ENCODE results near the gene RORB. TPM values are rescaled to one million over a fixed set of nuclear protein-coding genes. Genes with fewer than 3 reads are reported as not detected.
A peak's percentile ranks its signal among the peaks of the same experiment; 100 is the strongest.

RORB gene
- polyA plus RNA-seq, 3 donors = not detected

DNA sequence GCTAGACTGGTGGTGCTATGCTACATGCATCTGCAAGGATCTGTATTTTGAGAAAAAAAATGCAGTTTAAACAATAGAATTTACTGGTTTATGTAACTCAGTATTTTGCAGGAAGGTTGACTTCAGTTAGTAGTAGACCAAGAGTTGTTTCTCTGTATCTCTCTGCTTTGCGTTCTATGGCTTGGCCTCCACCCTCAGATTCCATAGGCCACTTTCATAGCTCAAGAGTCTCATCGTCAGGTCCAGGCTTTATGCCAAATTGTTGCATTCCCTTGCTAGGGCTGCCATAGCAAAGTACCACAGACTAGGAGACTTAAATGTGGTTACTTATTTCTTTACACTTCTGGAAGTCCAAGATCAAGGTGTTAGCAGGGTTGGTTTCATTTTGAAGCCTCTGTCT lies 48.1 kb upstream of the RORB start:
- no peak overlapping the region for H3K27ac ChIP-seq (ENCODE audit: low read depth in 1 of 2, low read length in 2 of 2)
- 100% methylated on average over 1 of the region's 2 CpGs for WGBS (ENCODE audit: insufficient coverage)
- H3K9me3 Mint-ChIP-seq = peaks cover 0 to 11% (median 5%) of the 10 kb centered on the region in 7 donors
- H3K27ac Mint-ChIP-seq = no peak overlapping the region
- H3K4me3 Mint-ChIP-seq = no peak overlapping the region
- no peak overlapping the region for H3K9ac ChIP-seq (ENCODE audit: insufficient read depth, low read length, poor library complexity, severe bottlenecking)
- peaks cover 0 to 3% (median 3%) of the 10 kb centered on the region in 3 donors for H3K27me3 Mint-ChIP-seq (ENCODE audit: low read depth in 3 of 3)
- H2AFZ ChIP-seq (ENCODE audit: insufficient read depth, low read depth, low read length, poor library complexity, severe bottlenecking) = no peak overlapping the region
- no peaks in the 10 kb centered on the region for H3K36me3 Mint-ChIP-seq
- no peak overlapping the region for H3K4me2 ChIP-seq (replicated peaks; ENCODE audit: extremely low read depth, low read length, poor library complexity, severe bottlenecking)
- H3K27me3 ChIP-seq (ENCODE audit: control insufficient read depth in 2 of 2, insufficient read depth in 2 of 2, low read length in 2 of 2) = no peaks in the 10 kb centered on the region
- no peaks in the 10 kb centered on the region for H3K9me3 ChIP-seq (replicated peaks in 1 of 2; ENCODE audit: control insufficient read depth in 1 of 2, insufficient read depth in 1 of 2, low read length in 2 of 2)
- no peak for DNase-seq
- H3K36me3 ChIP-seq (replicated peaks in 1 of 2; ENCODE audit: control insufficient read depth in 1 of 2, insufficient read depth in 2 of 2, low read length in 2 of 2) = no peaks in the 10 kb centered on the region
- H3K4me1 ChIP-seq (ENCODE audit: control insufficient read depth in 1 of 2, insufficient read depth in 2 of 2, low read length in 2 of 2) = no peaks in the 10 kb centered on the region
- H3K4me3 ChIP-seq (replicated peaks in 1 of 3; ENCODE audit: low read depth in 2 of 3, low read length in 3 of 3) = no peak overlapping the region
- H3K79me2 ChIP-seq (ENCODE audit: insufficient read depth, low read length) = no peaks in the 10 kb centered on the region
- H4K20me1 ChIP-seq (ENCODE audit: insufficient read depth, low read length) = no peaks in the 10 kb centered on the region
- intact Hi-C loops (cut with micrococcal nuclease) = no loop called here
- H3K4me1 Mint-ChIP-seq = no peaks in the 10 kb centered on the region
- TF ChIP-seq, protein P1, sequence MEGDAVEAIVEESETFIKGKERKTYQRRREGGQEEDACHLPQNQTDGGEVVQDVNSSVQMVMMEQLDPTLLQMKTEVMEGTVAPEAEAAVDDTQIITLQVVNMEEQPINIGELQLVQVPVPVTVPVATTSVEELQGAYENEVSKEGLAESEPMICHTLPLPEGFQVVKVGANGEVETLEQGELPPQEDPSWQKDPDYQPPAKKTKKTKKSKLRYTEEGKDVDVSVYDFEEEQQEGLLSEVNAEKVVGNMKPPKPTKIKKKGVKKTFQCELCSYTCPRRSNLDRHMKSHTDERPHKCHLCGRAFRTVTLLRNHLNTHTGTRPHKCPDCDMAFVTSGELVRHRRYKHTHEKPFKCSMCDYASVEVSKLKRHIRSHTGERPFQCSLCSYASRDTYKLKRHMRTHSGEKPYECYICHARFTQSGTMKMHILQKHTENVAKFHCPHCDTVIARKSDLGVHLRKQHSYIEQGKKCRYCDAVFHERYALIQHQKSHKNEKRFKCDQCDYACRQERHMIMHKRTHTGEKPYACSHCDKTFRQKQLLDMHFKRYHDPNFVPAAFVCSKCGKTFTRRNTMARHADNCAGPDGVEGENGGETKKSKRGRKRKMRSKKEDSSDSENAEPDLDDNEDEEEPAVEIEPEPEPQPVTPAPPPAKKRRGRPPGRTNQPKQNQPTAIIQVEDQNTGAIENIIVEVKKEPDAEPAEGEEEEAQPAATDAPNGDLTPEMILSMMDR (IDR thresholded peaks at IDR 0.05) = no peak

DNA sequence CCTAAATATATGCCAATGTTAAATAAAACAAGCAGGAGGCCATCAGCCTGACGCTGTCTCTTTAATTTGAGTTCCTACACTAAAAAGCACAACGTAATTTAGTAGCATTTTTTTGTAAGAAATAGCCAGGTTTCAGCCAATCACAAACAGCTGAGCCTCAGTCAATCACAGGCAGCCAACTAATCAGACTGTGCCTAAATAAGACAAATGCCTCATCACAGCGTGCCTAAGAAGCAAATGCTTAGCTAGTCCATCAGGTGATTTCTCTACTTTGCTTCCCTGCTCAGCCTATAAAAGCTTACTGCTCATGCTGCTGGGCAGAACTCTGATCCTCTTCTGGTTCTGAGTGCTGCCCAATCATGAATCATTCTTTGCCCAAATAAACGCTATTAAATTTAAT lies 38.3 kb upstream of the RORB start:
- no peaks in the 10 kb centered on the region for H3K36me3 Mint-ChIP-seq
- intact Hi-C loops (cut with micrococcal nuclease) = no loop called here
- whole genome bisulfite sequencing (ENCODE audit: insufficient coverage) = 64% methylated on average over 1 of the region's 4 CpGs

More for the DNA sequence above, 38.3 kb upstream of the RORB start:
- peaks cover 5% of the 10 kb centered on the region for H3K4me1 Mint-ChIP-seq
- Histone ChIP-seq H3K36me3 (replicated peaks in 1 of 2; ENCODE audit: control insufficient read depth in 1 of 2, insufficient read depth in 2 of 2, low read length in 2 of 2) (no peaks in the 10 kb centered on the region), H3K4me2 (replicated peaks; ENCODE audit: extremely low read depth, low read length, poor library complexity, severe bottlenecking) (no peak overlapping the region), H3K9ac (ENCODE audit: insufficient read depth, low read length, poor library complexity, severe bottlenecking) (no peak overlapping the region), H4K20me1 (ENCODE audit: insufficient read depth, low read length) (no peaks in the 10 kb centered on the region), H2AFZ (ENCODE audit: insufficient read depth, low read depth, low read length, poor library complexity, severe bottlenecking) (no peak overlapping the region), H3K9me3 (replicated peaks in 1 of 2; ENCODE audit: control insufficient read depth in 1 of 2, insufficient read depth in 1 of 2, low read length in 2 of 2) (no peaks in the 10 kb centered on the region), H3K79me2 (ENCODE audit: insufficient read depth, low read length) (no peaks in the 10 kb centered on the region), H3K27ac (ENCODE audit: low read depth in 1 of 2, low read length in 2 of 2) (no peak overlapping the region), H3K4me1 (ENCODE audit: control insufficient read depth in 1 of 2, insufficient read depth in 2 of 2, low read length in 2 of 2) (no peaks in the 10 kb centered on the region), H3K4me3 (replicated peaks in 1 of 3; ENCODE audit: low read depth in 2 of 3, low read length in 3 of 3) (no peak overlapping the region), H3K27me3 (ENCODE audit: control insufficient read depth in 2 of 2, insufficient read depth in 2 of 2, low read length in 2 of 2) (peaks cover 36 to 51% of the 10 kb centered on the region in 2 donors)
- H3K27me3 Mint-ChIP-seq (ENCODE audit: low read depth in 3 of 3) = peaks cover 20 to 50% (median 40%) of the 10 kb centered on the region in 3 donors
- no peak for DNase-seq
- peaks cover 0 to 5% (median 0%) of the 10 kb centered on the region in 7 donors for H3K9me3 Mint-ChIP-seq
- H3K27ac Mint-ChIP-seq = no peak overlapping the region
- H3K4me3 Mint-ChIP-seq = peak overlapping the region in 1 of 2 donors; percentile 48
- TF ChIP-seq, protein P1 (IDR thresholded peaks at IDR 0.05) = no peak
